GM23248 (cell line): Measurements from ENCODE around the gene CDK2. TPM values are rescaled to one million over a fixed set of nuclear protein-coding genes. Genes with fewer than 3 reads are reported as not detected.

Source experiments
- DNase-seq: peaks from one replicate; pipeline ENCODE4 v3.0.0-alpha.2; 2015
- H2AFZ ChIP-seq: fragments of 200-600 bp; sonication (generic); 2 replicates; pipeline ENCODE4 v1.6.1; 2016; ENCODE audit warnings: antibody characterized with exemption
- H3F3A ChIP-seq: fragments of 200-600 bp; sonication (generic); 2 replicates; pipeline ENCODE4 v1.6.1; 2016; ENCODE audit warnings: mild to moderate bottlenecking, antibody characterized with exemption, mixed run types; ENCODE audit not compliant: insufficient read depth
- H3K27ac ChIP-seq: fragments of 200-600 bp; sonication (generic); 2 replicates; pipeline ENCODE4 v1.5.1; 2016; ENCODE audit warnings: mild to moderate bottlenecking
- H3K27me3 ChIP-seq: fragments of 200-600 bp; sonication (generic); replicated peaks from 2 replicates; pipeline ENCODE4 v1.6.1; 2016; ENCODE audit warnings: mild to moderate bottlenecking; ENCODE audit not compliant: insufficient read depth
- H3K36me3 ChIP-seq: fragments of 200-600 bp; sonication (generic); 2 replicates; pipeline ENCODE4 v1.6.1; 2016; ENCODE audit warnings: low read depth, mild to moderate bottlenecking
- H3K4me1 ChIP-seq: fragments of 200-600 bp; sonication (generic); 2 replicates; pipeline ENCODE4 v1.6.1; 2016; ENCODE audit warnings: mild to moderate bottlenecking; ENCODE audit not compliant: insufficient read depth
- H3K4me2 ChIP-seq: fragments of 200-600 bp; sonication (generic); one replicate; pipeline ENCODE4 v1.6.1; 2016; ENCODE audit warnings: mild to moderate bottlenecking; ENCODE audit not compliant: unreplicated experiment
- H3K4me3 ChIP-seq: fragments of 200-600 bp; sonication (generic); 2 replicates; pipeline ENCODE4 v1.5.1; 2016; ENCODE audit warnings: mild to moderate bottlenecking
- H3K79me2 ChIP-seq: fragments of 200-600 bp; sonication (generic); 2 replicates; pipeline ENCODE4 v1.6.1; 2016; ENCODE audit warnings: mild to moderate bottlenecking; ENCODE audit not compliant: insufficient read depth
- H3K9ac ChIP-seq: fragments of 200-600 bp; sonication (generic); 2 replicates; pipeline ENCODE4 v1.6.1; 2016; ENCODE audit warnings: mild to moderate bottlenecking
- H3K9me2 ChIP-seq: fragments of 200-600 bp; sonication (generic); 2 replicates; pipeline ENCODE4 v1.6.1; 2016; ENCODE audit warnings: mixed run types, mild to moderate bottlenecking, moderate library complexity; ENCODE audit not compliant: insufficient read depth
- H3K9me3 ChIP-seq: fragments of 200-600 bp; sonication (generic); one replicate; pipeline ENCODE4 v1.6.1; 2017; ENCODE audit warnings: low read depth
- H4K20me1 ChIP-seq: fragments of 200-600 bp; sonication (generic); 2 replicates; pipeline ENCODE4 v1.6.0; 2016; ENCODE audit not compliant: insufficient read depth
- EZH2 ChIP-seq: fragments of 200-600 bp; sonication (generic); IDR thresholded peaks from 2 replicates; pipeline ENCODE4 v1.6.1; 2018; ENCODE audit warnings: antibody characterized with exemption, mild to moderate bottlenecking; ENCODE audit not compliant: insufficient read depth, poor library complexity, severe bottlenecking
- EZH2phosphoT487 ChIP-seq: fragments of 200-600 bp; sonication (generic); IDR thresholded peaks from 2 replicates; pipeline ENCODE4 v1.6.1; 2018; ENCODE audit warnings: antibody characterized with exemption, moderate library complexity, mild to moderate bottlenecking, low read depth; ENCODE audit not compliant: insufficient read depth
- WGBS, 2 experiments: methylation state at CpG; one replicate each; pipeline ENCODE4 v1.1.6; 2015 to 2017; ENCODE audit warnings: low lambda C conversion rate in 2 of 2, low coverage in 1 of 2; ENCODE audit errors: missing lambda C conversion rate in 2 of 2; 5-methylcytosine and 5-hydroxymethylcytosine counted together
- in situ Hi-C: fragments of 300-500 bp; cut with MboI; formaldehyde crosslinking; loops from 2 replicates; pipeline ENCODE4 v1.15.0; 2020
- polyA plus RNA-seq: library from polyadenylated mRNA; unstranded; fragments of >200 nt; fragmentation: Nextera tagmentation; extraction: Ambion mirVana; gene quantifications from 2 replicates; pipeline ENCODE4 v1.2.1, GENCODE V29; 2016
- total RNA-seq: library from RNA; depleted of rRNA; stranded (reverse); fragments of >200 nt; shearing (Covaris generic); gene quantifications from 2 replicates; pipeline ENCODE4 v1.2.3, GENCODE V29; 2014

Gene CDK2
- total and polyA plus RNA-seq, 2 experiments from 2014 or later: 16.6 to 20.8 TPM

DNA sequence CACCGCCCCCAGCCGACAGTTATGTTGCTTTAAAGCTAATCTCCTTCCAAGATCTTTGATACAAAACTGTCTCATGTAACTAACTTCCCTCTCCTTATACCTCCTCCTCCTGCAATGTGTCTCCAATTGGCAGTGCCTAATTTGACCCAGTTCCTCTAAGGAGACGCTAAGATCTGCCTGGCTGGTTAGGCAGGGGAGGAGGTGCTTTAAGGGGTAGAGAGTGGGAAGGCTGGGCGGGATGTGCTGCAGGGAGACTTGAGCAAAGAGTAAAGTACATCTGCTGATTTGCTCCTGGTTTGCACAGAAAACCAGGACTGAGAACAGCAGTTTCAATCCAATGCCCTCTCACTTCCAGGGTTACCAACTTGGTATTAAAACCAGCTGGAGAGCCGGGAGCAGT, 46.9 kb downstream of the CDK2 start:
- no peak for TF ChIP-seq EZH2phosphoT487
- no peak for TF ChIP-seq EZH2
- no peak overlapping the region for H3K4me3 ChIP-seq
- WGBS, 2 experiments: 78 to 82% methylated on average over 5 of the region's 5 CpGs

GRCh38 chr12:56014205-56014604, 47.6 kb downstream of the CDK2 start:
- no peak for DNase-seq
- H3K79me2 ChIP-seq: no peaks in the 10 kb centered on the region
- H3K4me2 ChIP-seq: no peak overlapping the region
- H3K27me3 ChIP-seq: no peaks in the 10 kb centered on the region
- no peaks in the 10 kb centered on the region for H3K4me1 ChIP-seq
- no peaks in the 10 kb centered on the region for H3K36me3 ChIP-seq
- TF ChIP-seq EZH2phosphoT487 (no peak), EZH2 (no peak)
- no peaks in the 10 kb centered on the region for H3F3A ChIP-seq
- no peak overlapping the region for H3K4me3 ChIP-seq
- no peaks in the 10 kb centered on the region for H3K9me2 ChIP-seq
- WGBS, 2 experiments: 43 to 44% methylated on average over 2 of the region's 2 CpGs
- no peak overlapping the region for H3K27ac ChIP-seq
- in situ Hi-C loops: no loop called here
- H3K9me3 ChIP-seq: no peaks in the 10 kb centered on the region
- no peak overlapping the region for H3K9ac ChIP-seq
- no peaks in the 10 kb centered on the region for H4K20me1 ChIP-seq
- no peak overlapping the region for H2AFZ ChIP-seq

More for the DNA sequence above, 46.9 kb downstream of the CDK2 start:
- no peak overlapping the region for H2AFZ ChIP-seq
- no peak overlapping the region for H3K4me2 ChIP-seq
- H3K9me3 ChIP-seq: no peaks in the 10 kb centered on the region
- H3F3A ChIP-seq: no peaks in the 10 kb centered on the region
- DNase-seq: no peak
- no peak overlapping the region for H3K9ac ChIP-seq
- H4K20me1 ChIP-seq: no peaks in the 10 kb centered on the region
- H3K9me2 ChIP-seq: no peaks in the 10 kb centered on the region
- no peak overlapping the region for H3K27ac ChIP-seq
- in situ Hi-C loops: no loop called here
- H3K27me3 ChIP-seq: no peaks in the 10 kb centered on the region
- no peaks in the 10 kb centered on the region for H3K79me2 ChIP-seq
- H3K4me1 ChIP-seq: 0 out of 2 replicates have a peak, but pooled peaks cover under 1% of the 10 kb centered on the region
- H3K36me3 ChIP-seq: no peaks in the 10 kb centered on the region

DNA sequence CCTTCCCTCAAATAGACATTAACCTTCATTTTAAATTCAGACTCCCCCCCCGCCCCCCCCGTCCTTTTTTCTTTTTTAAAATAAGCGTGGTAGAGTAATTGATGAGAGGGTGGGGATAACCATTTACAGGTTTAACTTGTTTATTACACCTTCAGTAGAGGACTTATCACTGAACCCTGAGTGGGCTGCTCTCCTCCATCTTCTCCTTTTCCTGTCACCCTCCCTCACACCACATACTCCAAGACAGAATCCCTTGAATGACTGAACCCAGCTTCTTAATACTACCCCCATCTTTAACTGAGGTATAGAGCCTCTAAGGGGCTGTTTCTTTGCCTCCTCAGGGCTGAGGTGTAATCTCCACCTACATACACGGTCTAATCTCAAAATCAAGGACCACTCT, 50.6 kb downstream of the CDK2 start:
- Histone ChIP-seq H2AFZ (no peak overlapping the region), H3K36me3 (no peaks in the 10 kb centered on the region), H3K79me2 (no peaks in the 10 kb centered on the region), H3K9me2 (no peaks in the 10 kb centered on the region), H3K4me2 (no peak overlapping the region), H3K4me1 (no peaks in the 10 kb centered on the region), H4K20me1 (no peaks in the 10 kb centered on the region), H3K9ac (no peak overlapping the region), H3F3A (no peaks in the 10 kb centered on the region), H3K9me3 (no peaks in the 10 kb centered on the region), H3K4me3 (no peak overlapping the region), H3K27me3 (no peaks in the 10 kb centered on the region), H3K27ac (no peak overlapping the region)
- DNase-seq: no peak
- 94 to 97% methylated on average over 4 of the region's 4 CpGs for WGBS, 2 experiments
- in situ Hi-C loops: no loop called here
- TF ChIP-seq EZH2 (no peak), EZH2phosphoT487 (no peak)

DNA sequence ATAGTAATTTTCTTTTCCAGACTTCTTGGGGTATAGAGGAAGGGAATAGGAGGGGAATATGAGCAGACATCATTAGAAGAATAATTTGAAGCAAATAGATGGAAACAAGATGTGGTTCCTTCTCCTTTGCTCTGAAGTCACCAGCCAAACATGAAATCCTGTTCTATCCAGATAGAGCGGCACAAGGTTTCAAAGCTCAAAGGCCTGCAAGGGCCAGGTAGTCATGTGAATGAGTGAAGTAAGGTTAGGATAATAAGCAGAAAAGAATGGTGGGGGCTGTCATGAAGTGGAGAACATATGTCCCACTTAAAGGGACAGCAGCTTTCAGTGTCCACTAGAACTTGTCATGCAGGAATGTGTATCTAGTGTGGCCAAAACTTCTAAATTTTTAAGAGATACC, 51.7 kb downstream of the CDK2 start:
- Histone ChIP-seq H3K27ac (no peak overlapping the region), H3K36me3 (no peaks in the 10 kb centered on the region), H3F3A (no peaks in the 10 kb centered on the region), H3K79me2 (no peaks in the 10 kb centered on the region), H3K9ac (no peak overlapping the region), H2AFZ (no peak overlapping the region), H3K9me2 (no peaks in the 10 kb centered on the region), H3K4me3 (no peak overlapping the region), H3K4me2 (no peak overlapping the region), H3K27me3 (no peaks in the 10 kb centered on the region), H3K4me1 (no peaks in the 10 kb centered on the region), H3K9me3 (no peaks in the 10 kb centered on the region), H4K20me1 (no peaks in the 10 kb centered on the region)
- in situ Hi-C loops: no loop called here
- TF ChIP-seq EZH2phosphoT487: no peak
- TF ChIP-seq EZH2: no peak
- DNase-seq: no peak
- 100% methylated on average over 1 of the region's 1 CpG for whole genome bisulfite sequencing, 2 experiments
